OCI-LY1 (cell line): ENCODE measurements around the gene TMPRSS5.

Experiments
- H2AFZ ChIP-seq: fragments of 200-600 bp; sonication (generic), shearing (Covaris generic); 2 replicates; pipeline ENCODE4 v1.6.0; 2014; ENCODE audit warnings: antibody characterized with exemption, mild to moderate bottlenecking, low read length
- H3F3A ChIP-seq: fragments of 200-600 bp; sonication (generic), shearing (Covaris generic); 2 replicates; pipeline ENCODE4 v1.6.0; 2014; ENCODE audit warnings: mild to moderate bottlenecking, antibody characterized with exemption, low read length, moderate library complexity; ENCODE audit not compliant: insufficient read depth
- H3K27ac ChIP-seq: fragments of 200-600 bp; sonication (generic); 2 replicates; pipeline ENCODE4 v1.5.1; 2014; ENCODE audit warnings: low read length, mixed run types, mild to moderate bottlenecking, low read depth; ENCODE audit not compliant: poor library complexity, severe bottlenecking
- H3K27me3 ChIP-seq: fragments of 200-600 bp; sonication (generic); 2 replicates; pipeline ENCODE4 v1.6.0; 2014; ENCODE audit warnings: antibody characterized with exemption, mild to moderate bottlenecking, low read length, moderate library complexity; ENCODE audit not compliant: insufficient read depth
- H3K36me3 ChIP-seq: fragments of 200-600 bp; sonication (generic); 2 replicates; pipeline ENCODE4 v1.6.1; 2014; ENCODE audit warnings: mild to moderate bottlenecking, antibody characterized with exemption, low read length, moderate library complexity, mixed read lengths; ENCODE audit not compliant: insufficient read depth
- H3K4me1 ChIP-seq: fragments of 200-600 bp; sonication (generic); 2 replicates; pipeline ENCODE4 v1.5.1; 2014; ENCODE audit warnings: mild to moderate bottlenecking, low read length, moderate library complexity; ENCODE audit not compliant: insufficient read depth, severe bottlenecking
- H3K4me2 ChIP-seq: fragments of 200-600 bp; sonication (generic), shearing (Covaris generic); 2 replicates; pipeline ENCODE4 v1.6.1; 2014; ENCODE audit warnings: low read length
- H3K4me3 ChIP-seq: fragments of 200-600 bp; sonication (generic); 2 replicates; pipeline ENCODE4 v1.5.1; 2014; ENCODE audit warnings: low read length, low read depth, mild to moderate bottlenecking, mixed read lengths; ENCODE audit not compliant: poor library complexity, severe bottlenecking
- H3K79me2 ChIP-seq: fragments of 200-600 bp; shearing (Covaris generic); 2 replicates; pipeline ENCODE4 v1.6.1; 2016; ENCODE audit warnings: mixed run types, low read length, mixed read lengths; ENCODE audit not compliant: insufficient read depth
- H3K9ac ChIP-seq: fragments of 200-600 bp; sonication (generic), shearing (Covaris generic); 2 replicates; pipeline ENCODE4 v1.6.1; 2014; ENCODE audit warnings: mild to moderate bottlenecking, low read length, mixed read lengths
- H3K9me2 ChIP-seq: fragments of 200-600 bp; sonication (generic), shearing (Covaris generic); 2 replicates; pipeline ENCODE4 v1.6.1; 2014; ENCODE audit warnings: low read depth, mild to moderate bottlenecking, low read length, mixed read lengths
- H3K9me3 ChIP-seq: fragments of 200-600 bp; shearing (Covaris generic); 2 replicates; pipeline ENCODE4 v1.6.1; 2014; ENCODE audit warnings: low read length, mixed read lengths
- H4K20me1 ChIP-seq: fragments of 200-600 bp; sonication (generic), shearing (Covaris generic); 2 replicates; pipeline ENCODE4 v1.6.0; 2016; ENCODE audit warnings: mild to moderate bottlenecking, low read length; ENCODE audit not compliant: insufficient read depth
- EZH2 ChIP-seq: fragments of 200-600 bp; sonication (generic), shearing (Covaris generic); IDR thresholded peaks from 2 replicates; pipeline ENCODE4 v1.8.0; 2017; ENCODE audit warnings: borderline replicate concordance, mixed run types, mild to moderate bottlenecking, antibody characterized with exemption, low read length, moderate library complexity, mixed read lengths
- TF ChIP-seq, protein P1 (sequence below): fragments of 200-600 bp; sonication (generic), shearing (Covaris generic); IDR thresholded peaks from 2 replicates; pipeline ENCODE4 v1.5.1; 2017; ENCODE audit warnings: mild to moderate bottlenecking, antibody characterized with exemption, low read length, moderate library complexity, mixed read lengths

TMPRSS5 gene

DNA sequence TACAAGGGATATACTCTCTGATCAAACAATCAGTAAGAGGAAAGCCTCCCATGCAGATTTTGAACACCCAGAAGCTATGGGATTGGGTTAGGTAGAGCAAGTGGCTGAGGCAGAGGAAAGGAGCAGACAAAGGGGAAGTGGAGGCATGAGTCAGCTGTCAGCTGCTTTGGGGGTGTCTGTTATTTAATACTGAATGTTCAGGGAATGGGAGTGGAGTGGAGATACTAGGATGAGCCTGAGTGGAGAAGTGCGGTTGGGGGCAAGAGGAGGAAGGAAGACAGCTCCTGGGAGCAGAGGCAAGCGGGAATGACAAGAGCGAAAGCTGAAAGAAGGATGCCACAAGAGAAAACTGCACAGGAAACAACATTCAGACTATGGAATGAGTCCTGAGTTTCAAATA lies 22.7 kb upstream of the TMPRSS5 start:
- H3K36me3 ChIP-seq, result peaks cover 10% of the 10 kb centered on the region; the same call in 1 of the 2 replicates
- H3K4me1 ChIP-seq, result no peaks in the 10 kb centered on the region
- no peaks in the 10 kb centered on the region for H3F3A ChIP-seq
- H4K20me1 ChIP-seq, result no peaks in the 10 kb centered on the region
- H3K79me2 ChIP-seq, result no peaks in the 10 kb centered on the region
- H2AFZ ChIP-seq, result no peak overlapping the region
- no peak overlapping the region for H3K4me2 ChIP-seq
- no peak overlapping the region for H3K9ac ChIP-seq
- no peak for TF ChIP-seq EZH2
- TF ChIP-seq, protein P1, sequence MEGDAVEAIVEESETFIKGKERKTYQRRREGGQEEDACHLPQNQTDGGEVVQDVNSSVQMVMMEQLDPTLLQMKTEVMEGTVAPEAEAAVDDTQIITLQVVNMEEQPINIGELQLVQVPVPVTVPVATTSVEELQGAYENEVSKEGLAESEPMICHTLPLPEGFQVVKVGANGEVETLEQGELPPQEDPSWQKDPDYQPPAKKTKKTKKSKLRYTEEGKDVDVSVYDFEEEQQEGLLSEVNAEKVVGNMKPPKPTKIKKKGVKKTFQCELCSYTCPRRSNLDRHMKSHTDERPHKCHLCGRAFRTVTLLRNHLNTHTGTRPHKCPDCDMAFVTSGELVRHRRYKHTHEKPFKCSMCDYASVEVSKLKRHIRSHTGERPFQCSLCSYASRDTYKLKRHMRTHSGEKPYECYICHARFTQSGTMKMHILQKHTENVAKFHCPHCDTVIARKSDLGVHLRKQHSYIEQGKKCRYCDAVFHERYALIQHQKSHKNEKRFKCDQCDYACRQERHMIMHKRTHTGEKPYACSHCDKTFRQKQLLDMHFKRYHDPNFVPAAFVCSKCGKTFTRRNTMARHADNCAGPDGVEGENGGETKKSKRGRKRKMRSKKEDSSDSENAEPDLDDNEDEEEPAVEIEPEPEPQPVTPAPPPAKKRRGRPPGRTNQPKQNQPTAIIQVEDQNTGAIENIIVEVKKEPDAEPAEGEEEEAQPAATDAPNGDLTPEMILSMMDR, result no peak
- H3K4me3 ChIP-seq, result no peak overlapping the region
- H3K27ac ChIP-seq, result no peak overlapping the region
- H3K9me2 ChIP-seq, result no peaks in the 10 kb centered on the region
- no peaks in the 10 kb centered on the region for H3K27me3 ChIP-seq
- H3K9me3 ChIP-seq, result no peaks in the 10 kb centered on the region

DNA sequence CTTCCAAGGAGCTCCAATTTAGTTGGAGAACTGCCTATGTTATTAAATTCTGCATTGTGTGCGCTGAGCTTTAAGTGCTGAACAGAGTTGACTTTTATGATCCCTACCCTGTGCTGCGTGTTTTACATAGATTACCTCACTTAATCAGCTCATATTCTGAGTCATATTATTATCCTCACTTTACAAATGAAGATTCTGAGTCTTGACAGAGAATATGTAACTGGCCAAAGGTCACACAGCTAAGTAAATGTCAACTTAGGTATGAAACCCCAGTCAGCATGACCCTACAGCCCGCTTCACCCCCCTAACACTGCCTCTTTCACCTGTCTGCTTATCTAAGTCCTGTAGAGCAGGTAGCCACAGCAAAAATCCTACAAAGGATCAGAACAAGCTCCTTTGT lies 19.8 kb upstream of the TMPRSS5 start:
- Histone ChIP-seq H3K4me2 (no peak overlapping the region), H3K27me3 (no peaks in the 10 kb centered on the region), H3K9ac (no peak overlapping the region), H3F3A (no peaks in the 10 kb centered on the region), H2AFZ (no peak overlapping the region), H3K79me2 (no peaks in the 10 kb centered on the region), H4K20me1 (no peaks in the 10 kb centered on the region), H3K9me3 (no peaks in the 10 kb centered on the region), H3K4me3 (no peak overlapping the region), H3K27ac (no peak overlapping the region), H3K9me2 (no peaks in the 10 kb centered on the region), H3K4me1 (no peaks in the 10 kb centered on the region), H3K36me3 (no peaks in the 10 kb centered on the region)
- TF ChIP-seq, protein P1, result no peak
- no peak for TF ChIP-seq EZH2

DNA sequence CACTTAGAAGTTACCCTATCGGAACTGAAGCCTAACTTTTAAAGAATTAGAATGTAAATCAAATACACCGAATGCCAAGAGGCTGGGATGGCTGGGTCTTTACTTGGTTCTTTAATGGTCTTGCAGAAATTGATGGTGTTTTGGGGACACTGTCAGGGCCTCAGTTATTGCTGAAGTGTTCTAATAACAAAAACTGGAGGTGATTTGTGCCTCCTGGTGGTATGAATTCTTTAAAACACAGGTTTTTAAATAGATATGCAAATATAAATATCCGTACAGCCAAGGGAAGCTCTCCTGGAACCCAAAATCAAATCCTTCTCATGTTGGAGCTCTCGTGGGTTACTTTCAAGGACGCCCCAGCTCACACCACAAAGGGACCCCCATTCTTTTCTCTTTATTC lies 19.3 kb upstream of the TMPRSS5 start:
- Histone ChIP-seq H3K36me3 (no peaks in the 10 kb centered on the region), H3K9me2 (no peaks in the 10 kb centered on the region), H3K4me2 (no peak overlapping the region), H3K27me3 (no peaks in the 10 kb centered on the region), H3K79me2 (no peaks in the 10 kb centered on the region), H3K4me1 (no peaks in the 10 kb centered on the region), H3F3A (no peaks in the 10 kb centered on the region), H4K20me1 (no peaks in the 10 kb centered on the region), H2AFZ (no peak overlapping the region), H3K9ac (no peak overlapping the region), H3K9me3 (no peaks in the 10 kb centered on the region), H3K27ac (no peak overlapping the region), H3K4me3 (no peak overlapping the region)
- TF ChIP-seq EZH2, result no peak
- TF ChIP-seq, protein P1, result no peak
